ENCODE measurements around the gene ARHGDIA.
"Not testable (repeated sequence)": the region's sequence is repeated elsewhere in the genome, so short reads cannot be mapped to it uniquely, and the experiment has no call there.

The ARHGDIA gene

GRCh38 chr17:81870981-81871386 lies at the start of gene ARHGDIA:
ARHGDIA (minus strand) TSS chr17:81871337; CDS start chr17:81869930, 1,407 bp downstream.
- no peak for DNase-seq

GRCh38 chr17:81918832-81919545 lies 47.9 kb upstream of the ARHGDIA start:
- DNase-seq = no peak

- DNase-seq = not testable (repeated sequence)
Observed at GRCh38 chr17:81918333-81918669, 47.2 kb upstream of the ARHGDIA start.

- peak; percentile 72 to 85 for DNase-seq
Observed at GRCh38 chr17:81917565-81918332, 46.6 kb upstream of the ARHGDIA start, which contains the start of gene SIRT7. SIRT7 (minus strand) TSS chr17:81918176; CDS start chr17:81918131, 45 bp downstream.

- no peak for DNase-seq
Observed at GRCh38 chr17:81916234-81917001, 45.3 kb upstream of the ARHGDIA start.

GRCh38 chr17:81915331-81915730 lies 44.2 kb upstream of the ARHGDIA start:
- DNase-seq = no peak

- no peak for DNase-seq
Observed at GRCh38 chr17:81914103-81914850, 43.1 kb upstream of the ARHGDIA start.

- no peak for DNase-seq
Observed at GRCh38 chr17:81913394-81914102, 42.4 kb upstream of the ARHGDIA start.

- no peak for DNase-seq
Observed at GRCh38 chr17:81912441-81913309, 41.5 kb upstream of the ARHGDIA start.

GRCh38 chr17:81911969-81912368 lies 40.8 kb upstream of the ARHGDIA start:
- no peak for DNase-seq

- DNase-seq = peak; percentile 50 to 60
Observed at GRCh38 chr17:81911277-81911961, 40.3 kb upstream of the ARHGDIA start, which contains the start of gene PCYT2. PCYT2 (minus strand) TSS chr17:81911399; CDS start chr17:81911355, 44 bp downstream.

- DNase-seq = no peak
Observed at GRCh38 chr17:81910840-81911276, 39.7 kb upstream of the ARHGDIA start.

- no peak for DNase-seq
Observed at GRCh38 chr17:81909966-81910839, 39.1 kb upstream of the ARHGDIA start.

- no peak for DNase-seq
Observed at GRCh38 chr17:81909231-81909630, 38.1 kb upstream of the ARHGDIA start.

GRCh38 chr17:81908793-81909192 lies 37.7 kb upstream of the ARHGDIA start:
- DNase-seq = no peak

- DNase-seq = no peak
Observed at GRCh38 chr17:81907219-81908145, 36.3 kb upstream of the ARHGDIA start.

GRCh38 chr17:81906476-81907218 lies 35.5 kb upstream of the ARHGDIA start:
- DNase-seq = no peak
